HuH-7.5 (cell line): Measurements from ENCODE around the gene NAXE.
"Not testable (repeated sequence)": the region's sequence is repeated elsewhere in the genome, so short reads cannot be mapped to it uniquely, and the experiment has no call there.

Experiments
- DNase-seq: peaks from one replicate; pipeline ENCODE4 v3.0.0; 2011; ENCODE audit warnings: low spot score

Gene NAXE

GRCh38 chr1:156591432-156592157, at the start of gene NAXE:
Gene NAXE (plus strand): TSS chr1:156591776. CDS start chr1:156591805, 29 bp downstream.
- DNase-seq: peak; percentile 79

GRCh38 chr1:156543066-156543465, 48.5 kb upstream of the NAXE start:
- no peak for DNase-seq

DNA sequence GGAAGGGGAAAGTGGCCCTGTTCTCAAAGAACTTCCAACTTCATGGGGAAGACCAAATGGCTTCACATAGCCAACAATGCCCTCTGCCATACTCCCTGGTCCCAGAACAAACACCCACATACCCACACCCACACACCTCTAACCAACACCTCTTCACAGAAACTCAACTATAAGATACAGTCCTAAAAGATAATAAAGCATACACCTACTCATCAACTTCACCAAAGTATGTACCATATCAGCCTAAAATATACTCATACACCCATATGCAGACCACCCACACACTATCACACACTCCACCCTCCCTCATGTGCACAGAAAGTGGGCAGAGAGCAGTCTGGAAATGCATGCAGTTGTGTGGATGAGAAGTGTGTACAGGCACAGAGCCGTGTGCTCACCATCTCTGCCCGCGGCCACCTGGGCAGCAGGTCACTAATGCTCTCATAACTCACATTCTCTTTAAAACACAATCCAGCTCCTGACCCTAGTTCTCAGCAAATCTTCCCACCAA, 46.9 kb upstream of the NAXE start:
- no peak for DNase-seq

DNA sequence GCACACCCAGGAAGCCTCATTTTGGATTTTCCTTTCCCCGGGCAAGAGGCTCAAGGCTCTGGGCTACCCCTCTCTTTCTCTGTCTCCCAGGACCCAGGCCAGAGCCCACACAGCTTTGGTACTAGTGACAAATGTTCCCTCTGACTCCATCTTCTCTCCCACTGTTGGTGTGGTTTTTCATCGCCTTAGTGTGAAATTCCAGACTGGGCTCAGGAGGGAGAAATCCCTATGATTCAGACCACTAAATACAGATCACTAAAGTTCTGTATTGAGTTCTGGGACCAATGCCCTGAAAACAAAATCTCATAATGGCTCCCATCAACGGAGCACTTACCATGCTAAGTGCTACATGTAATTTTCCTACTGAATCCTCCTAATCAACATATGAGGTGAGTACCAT, 45.3 kb upstream of the NAXE start:
- no peak for DNase-seq

GRCh38 chr1:156547434-156547833, 44.1 kb upstream of the NAXE start:
- no peak for DNase-seq

- no peak for DNase-seq
Measured at GRCh38 chr1:156547982-156548381, 43.6 kb upstream of the NAXE start.

GRCh38 chr1:156549390-156549789, 42.2 kb upstream of the NAXE start:
- no peak for DNase-seq

DNA sequence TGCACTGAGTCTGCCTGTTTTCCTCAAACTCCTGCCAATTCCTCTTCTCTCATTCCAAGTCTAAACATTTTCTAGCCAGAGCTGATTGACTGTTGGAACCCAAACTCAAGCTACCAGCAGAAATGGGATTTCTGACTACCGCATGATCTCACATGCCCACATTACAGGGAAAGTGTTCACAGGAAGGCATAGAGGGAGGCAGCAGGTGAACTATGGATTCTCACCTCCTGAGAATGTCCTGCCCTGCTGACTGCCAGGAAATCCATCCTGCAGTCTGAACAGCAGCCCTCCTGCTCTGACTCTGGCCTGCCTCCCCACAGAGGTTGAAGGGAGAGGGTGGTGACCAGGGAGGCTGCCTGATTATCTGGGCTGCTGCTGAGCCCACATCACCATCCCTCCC, 41.7 kb upstream of the NAXE start:
- no peak for DNase-seq

- DNase-seq: no peak
Measured at GRCh38 chr1:156550346-156550745, 41.2 kb upstream of the NAXE start.

DNA sequence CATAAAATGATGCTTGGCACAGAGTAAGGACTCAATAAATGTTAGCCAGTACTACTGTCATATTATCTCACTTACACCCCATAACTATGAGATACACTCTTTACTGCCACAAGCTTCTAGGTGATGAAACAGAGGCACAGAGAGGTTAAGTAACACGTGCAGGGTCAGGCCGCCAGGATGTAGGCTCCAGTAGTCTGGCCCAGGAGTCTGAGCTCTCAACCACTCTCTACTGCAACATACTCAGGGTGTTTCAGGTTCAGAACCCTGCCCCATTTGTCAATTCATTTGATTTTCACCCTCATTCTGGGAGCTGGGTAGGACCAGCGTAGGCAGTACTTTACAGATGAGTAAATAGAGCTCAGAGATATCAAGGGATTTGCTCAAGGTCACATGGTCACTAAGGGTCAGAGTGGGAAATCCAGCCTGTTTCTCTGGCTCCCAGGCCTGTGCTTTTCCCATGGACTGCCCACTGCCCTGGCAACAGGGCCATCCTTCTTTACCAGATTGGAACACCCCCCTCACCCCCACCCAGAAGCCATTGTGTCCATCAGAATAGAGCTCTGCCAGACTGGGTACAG, 40.4 kb upstream of the NAXE start:
- no peak for DNase-seq

- no peak for DNase-seq
Measured at GRCh38 chr1:156551869-156552268, 39.7 kb upstream of the NAXE start.

GRCh38 chr1:156552518-156552917, 39.1 kb upstream of the NAXE start:
- no peak for DNase-seq

GRCh38 chr1:156552937-156553336, 38.6 kb upstream of the NAXE start:
- not testable (repeated sequence) for DNase-seq

GRCh38 chr1:156553860-156554485, 37.6 kb upstream of the NAXE start:
- no peak for DNase-seq

GRCh38 chr1:156554971-156555370, 36.6 kb upstream of the NAXE start:
- DNase-seq: no peak

GRCh38 chr1:156555715-156556114, 35.9 kb upstream of the NAXE start:
- DNase-seq: no peak

GRCh38 chr1:156556354-156556753, 35.2 kb upstream of the NAXE start:
- no peak for DNase-seq

GRCh38 chr1:156559086-156559796, 32.3 kb upstream of the NAXE start:
- DNase-seq: no peak

GRCh38 chr1:156559797-156560385, 31.7 kb upstream of the NAXE start:
- DNase-seq: no peak

DNA sequence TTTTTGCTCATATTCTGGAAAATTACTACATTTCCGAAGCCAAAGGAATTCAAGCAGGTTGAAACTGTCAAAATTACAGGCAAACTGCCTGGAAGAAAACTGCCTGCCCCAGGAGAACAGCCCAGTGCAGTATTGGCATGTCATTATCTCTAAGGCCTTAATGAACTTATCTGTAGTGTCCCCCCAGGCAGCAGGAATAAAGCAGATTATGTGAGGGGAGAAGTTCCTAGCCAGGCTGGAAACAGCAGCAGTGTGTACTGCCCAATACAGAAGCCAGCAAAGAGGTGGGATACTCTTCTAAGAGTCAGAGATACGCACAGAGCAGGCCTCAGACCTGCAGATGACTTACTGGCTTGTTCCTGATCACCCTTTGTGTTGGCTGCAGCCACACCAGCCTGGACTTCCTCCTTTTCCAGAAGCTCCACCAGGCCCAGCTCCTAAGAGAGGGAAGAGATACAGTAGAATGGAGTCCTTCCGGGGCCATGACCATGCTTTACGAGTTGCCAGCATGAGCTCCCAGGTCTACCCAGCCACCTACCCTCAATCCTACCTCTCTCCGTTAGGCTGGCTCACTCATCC, 30.9 kb upstream of the NAXE start:
- no peak for DNase-seq

DNA sequence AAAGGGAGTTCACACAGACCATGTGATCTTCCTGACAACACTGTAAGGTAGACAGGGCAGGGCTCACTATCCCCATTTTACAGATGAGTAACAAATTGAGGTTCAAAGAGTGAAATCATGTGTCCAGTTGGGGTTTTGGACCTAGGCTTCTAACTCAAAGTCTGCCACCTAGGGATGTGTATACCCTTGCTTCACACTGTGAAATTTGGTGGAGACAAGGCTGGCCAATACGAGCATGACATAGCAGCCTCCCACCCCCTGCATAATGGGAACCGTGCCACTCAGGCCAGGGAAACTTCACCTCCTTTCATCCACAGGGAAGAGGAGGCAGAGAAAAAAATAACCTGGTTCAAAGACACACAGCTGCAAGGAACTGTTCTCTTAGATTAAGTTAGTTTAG, 26.1 kb upstream of the NAXE start:
- DNase-seq: no peak

- no peak for DNase-seq
Measured at GRCh38 chr1:156566436-156566835, 25.1 kb upstream of the NAXE start.
